Skeletal muscle satellite cell (primary cell): ENCODE results near the gene MKKS.

Experiments
- H3K27me3 ChIP-seq: 2 replicates; pipeline ENCODE4 v1.7.0; 2013; ENCODE audit warnings: low read length; ENCODE audit not compliant: control insufficient read depth, insufficient read depth
- H3K36me3 ChIP-seq: 2 replicates; pipeline ENCODE4 v1.7.0; 2013; ENCODE audit warnings: mild to moderate bottlenecking, control low read depth, low read length; ENCODE audit not compliant: insufficient read depth
- H3K4me1 ChIP-seq: 2 replicates; pipeline ENCODE4 v1.7.0; 2013; ENCODE audit warnings: low read length; ENCODE audit not compliant: control insufficient read depth, insufficient read depth
- H3K4me2 ChIP-seq: 2 replicates; pipeline ENCODE4 v1.7.0; 2013; ENCODE audit warnings: mild to moderate bottlenecking, low read length
- H3K4me3 ChIP-seq: 2 replicates; pipeline ENCODE4 v1.7.0; 2013; ENCODE audit warnings: low read length
- H3K9ac ChIP-seq: 2 replicates; pipeline ENCODE4 v1.7.0; 2013; ENCODE audit warnings: mild to moderate bottlenecking, low read depth, low read length, moderate library complexity
- H3K9me3 ChIP-seq: replicated peaks from 2 replicates; pipeline ENCODE4 v1.7.0; 2013; ENCODE audit warnings: mild to moderate bottlenecking, control low read depth, low read length

Gene MKKS

DNA sequence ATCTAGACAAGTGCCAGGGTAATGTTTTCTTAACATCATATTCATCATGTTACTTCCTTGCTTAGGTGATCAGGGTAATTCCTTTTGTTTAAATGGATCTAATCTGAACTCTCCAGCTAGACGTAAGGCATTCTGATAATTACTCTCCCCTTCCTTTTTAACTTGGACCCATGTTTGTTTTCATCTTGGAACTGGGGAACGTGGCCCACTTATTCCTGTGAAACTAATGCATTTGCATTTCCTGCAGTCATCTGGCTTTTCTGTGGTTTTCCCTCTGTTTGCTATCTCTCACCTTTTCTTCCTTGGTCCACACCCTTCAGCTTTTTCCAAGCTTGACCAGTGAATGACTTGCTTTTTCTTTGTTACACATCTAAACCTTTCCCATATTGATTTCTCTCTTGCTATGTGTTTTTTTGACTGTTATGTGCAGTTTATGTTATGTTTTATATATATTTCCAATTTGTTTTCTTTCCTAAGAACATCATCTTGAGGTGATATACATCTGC is 34.4 kb upstream of the MKKS start:
- Histone ChIP-seq H3K4me1 (peaks cover 4% of the 10 kb centered on the region), H3K36me3 (no peaks in the 10 kb centered on the region), H3K4me3 (no peak overlapping the region), H3K4me2 (no peak overlapping the region), H3K27me3 (no peaks in the 10 kb centered on the region), H3K9me3 (no peaks in the 10 kb centered on the region), H3K9ac (no peak overlapping the region)

- Histone ChIP-seq H3K36me3 (no peaks in the 10 kb centered on the region), H3K4me3 (no peak overlapping the region), H3K9ac (no peak overlapping the region), H3K27me3 (no peaks in the 10 kb centered on the region), H3K4me1 (peaks cover 4% of the 10 kb centered on the region), H3K4me2 (no peak overlapping the region), H3K9me3 (no peaks in the 10 kb centered on the region)
Measured at GRCh38 chr20:10467681-10468339, 33.8 kb upstream of the MKKS start.

- no peak overlapping the region for H3K4me2 ChIP-seq
- H3K9me3 ChIP-seq = no peaks in the 10 kb centered on the region
- no peak overlapping the region for H3K9ac ChIP-seq
- peaks cover 4% of the 10 kb centered on the region for H3K4me1 ChIP-seq
- no peaks in the 10 kb centered on the region for H3K36me3 ChIP-seq
- no peaks in the 10 kb centered on the region for H3K27me3 ChIP-seq
- H3K4me3 ChIP-seq = no peak overlapping the region
Measured at GRCh38 chr20:10466855-10467254, 32.8 kb upstream of the MKKS start.

GRCh38 chr20:10466325-10466724 is 32.3 kb upstream of the MKKS start:
- Histone ChIP-seq H3K4me3 (no peak overlapping the region), H3K9me3 (no peaks in the 10 kb centered on the region), H3K9ac (no peak overlapping the region), H3K4me1 (peaks cover 4% of the 10 kb centered on the region), H3K36me3 (no peaks in the 10 kb centered on the region), H3K27me3 (no peaks in the 10 kb centered on the region), H3K4me2 (no peak overlapping the region)

GRCh38 chr20:10465135-10465534 is 31.1 kb upstream of the MKKS start:
- Histone ChIP-seq H3K9ac (no peak overlapping the region), H3K27me3 (no peaks in the 10 kb centered on the region), H3K4me3 (no peak overlapping the region), H3K9me3 (no peaks in the 10 kb centered on the region), H3K4me1 (peaks cover 4% of the 10 kb centered on the region), H3K36me3 (no peaks in the 10 kb centered on the region), H3K4me2 (no peak overlapping the region)

DNA sequence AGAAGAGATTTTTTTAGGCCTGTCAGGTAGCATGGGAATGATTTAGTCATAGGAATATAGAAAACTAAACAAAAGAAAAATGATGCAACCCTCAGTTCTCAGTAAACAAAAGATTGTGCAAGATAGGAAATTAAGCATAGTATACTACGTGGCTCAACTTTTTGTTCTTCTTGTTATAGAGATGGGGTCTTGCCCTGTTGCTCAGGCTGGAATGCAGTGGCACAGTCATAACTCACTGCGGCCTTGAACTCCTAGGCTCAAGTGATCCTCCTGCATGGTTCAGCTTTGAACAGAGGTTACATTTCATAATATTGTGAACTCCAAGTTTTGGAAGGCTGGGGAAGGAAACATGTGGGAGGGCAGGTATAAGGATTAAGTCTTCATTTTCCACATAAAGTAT is 29.6 kb upstream of the MKKS start:
- H3K4me2 ChIP-seq = no peak overlapping the region
- H3K27me3 ChIP-seq = no peaks in the 10 kb centered on the region
- H3K4me1 ChIP-seq = no peaks in the 10 kb centered on the region
- H3K9me3 ChIP-seq = no peaks in the 10 kb centered on the region
- H3K4me3 ChIP-seq = no peak overlapping the region
- no peaks in the 10 kb centered on the region for H3K36me3 ChIP-seq
- no peak overlapping the region for H3K9ac ChIP-seq

DNA sequence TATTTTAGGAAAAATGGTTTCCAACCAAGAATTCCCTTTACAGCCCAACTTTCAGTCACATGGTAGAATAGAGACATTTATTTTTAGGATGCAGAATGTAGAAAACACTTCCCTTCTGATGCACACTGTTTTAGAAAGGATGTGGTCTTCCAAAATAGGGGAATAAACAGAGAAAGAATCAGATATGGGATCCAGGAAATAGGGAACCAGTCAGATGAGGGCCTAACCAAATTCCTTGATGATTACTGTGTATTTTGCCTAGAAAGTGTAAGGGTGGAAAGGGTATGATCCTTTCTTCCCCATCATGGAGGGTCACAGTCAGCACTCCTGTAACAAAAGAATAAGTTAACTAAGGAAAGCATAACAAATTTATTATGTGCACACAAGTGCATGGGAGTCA is 28.5 kb upstream of the MKKS start:
- Histone ChIP-seq H3K4me2 (no peak overlapping the region), H3K36me3 (no peaks in the 10 kb centered on the region), H3K9me3 (no peaks in the 10 kb centered on the region), H3K27me3 (no peaks in the 10 kb centered on the region), H3K4me3 (no peak overlapping the region), H3K4me1 (no peaks in the 10 kb centered on the region), H3K9ac (no peak overlapping the region)

DNA sequence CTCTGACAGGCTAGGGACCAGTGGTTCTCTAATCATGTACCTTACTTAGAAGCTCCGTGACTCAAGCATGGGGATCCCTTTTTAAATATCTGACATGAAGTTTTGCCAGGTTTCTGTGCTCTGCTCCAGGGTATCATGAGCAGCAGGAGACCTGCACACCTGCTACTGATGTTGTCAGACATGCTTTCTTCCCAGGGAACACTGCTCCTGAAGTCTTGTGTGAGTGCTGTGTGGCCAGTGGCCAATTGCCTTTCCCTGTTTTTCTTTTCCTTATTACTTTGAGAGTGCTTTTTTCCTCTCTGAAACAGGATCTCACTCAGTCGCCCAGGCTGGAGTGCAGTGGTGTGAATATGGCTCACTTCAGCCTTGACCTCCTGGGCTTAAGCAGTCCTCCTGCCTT is 27.5 kb upstream of the MKKS start:
- Histone ChIP-seq H3K9ac (no peak overlapping the region), H3K27me3 (no peaks in the 10 kb centered on the region), H3K9me3 (no peaks in the 10 kb centered on the region), H3K36me3 (no peaks in the 10 kb centered on the region), H3K4me3 (no peak overlapping the region), H3K4me1 (no peaks in the 10 kb centered on the region), H3K4me2 (no peak overlapping the region)

DNA sequence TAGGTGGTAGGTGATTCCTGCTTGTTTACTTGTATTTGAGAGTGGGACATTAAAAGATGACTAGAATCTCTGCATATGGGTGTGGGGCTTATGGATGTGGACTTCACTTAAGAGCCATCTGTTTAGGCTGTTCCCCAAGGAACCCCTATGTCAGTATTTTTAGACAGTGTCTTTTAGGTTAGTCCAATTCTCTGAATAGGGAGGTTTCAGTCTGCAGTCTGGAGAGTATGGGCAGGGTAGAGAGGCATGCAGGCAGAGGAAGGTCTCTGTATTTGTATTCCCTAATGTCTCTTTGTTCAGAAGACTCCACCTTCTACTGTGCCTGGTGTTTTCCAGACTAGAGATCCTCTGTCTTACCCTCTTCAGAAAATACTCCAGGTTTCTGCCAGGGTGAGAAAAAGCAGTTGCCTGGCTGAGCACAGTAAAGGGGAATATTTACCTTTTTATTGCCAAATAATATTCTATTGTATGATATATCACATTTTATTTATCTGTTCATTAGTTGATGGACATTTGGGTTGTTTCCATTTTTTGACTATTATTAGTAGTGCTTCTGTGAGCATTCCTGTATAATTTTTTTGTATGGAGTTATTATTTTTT is 20.2 kb upstream of the MKKS start:
- Histone ChIP-seq H3K9ac (no peak overlapping the region), H3K4me2 (no peak overlapping the region), H3K27me3 (no peaks in the 10 kb centered on the region), H3K36me3 (no peaks in the 10 kb centered on the region), H3K9me3 (no peaks in the 10 kb centered on the region), H3K4me1 (peaks cover 8% of the 10 kb centered on the region), H3K4me3 (no peak overlapping the region)

- Histone ChIP-seq H3K4me1 (peaks cover 18% of the 10 kb centered on the region), H3K4me3 (no peak overlapping the region), H3K27me3 (no peaks in the 10 kb centered on the region), H3K9ac (no peak overlapping the region), H3K9me3 (no peaks in the 10 kb centered on the region), H3K4me2 (no peak overlapping the region), H3K36me3 (no peaks in the 10 kb centered on the region)
Measured at GRCh38 chr20:10453241-10453640, 19.2 kb upstream of the MKKS start.

- Histone ChIP-seq H3K4me2 (no peak overlapping the region), H3K9ac (no peak overlapping the region), H3K9me3 (no peaks in the 10 kb centered on the region), H3K27me3 (no peaks in the 10 kb centered on the region), H3K36me3 (no peaks in the 10 kb centered on the region), H3K4me1 (peaks cover 27% of the 10 kb centered on the region), H3K4me3 (no peak overlapping the region)
Measured at GRCh38 chr20:10449270-10449669, 15.2 kb upstream of the MKKS start.
